GM19397 (cell line): ENCODE measurements around the gene SRD5A1.

ENCODE experiments used
- ATAC-seq: cut with Tn5 transposase; IDR thresholded peaks from one replicate; pipeline ENCODE4 v1.9.1; 2021; ENCODE audit warnings: mild to moderate bottlenecking, moderate library complexity; ENCODE audit not compliant: unreplicated experiment

The SRD5A1 gene

GRCh38 chr5:6723816-6724300, 90.6 kb downstream of the SRD5A1 start:
- no peak for ATAC-seq
